ENCODE data around the gene PTTG1IP2.
A peak's percentile ranks its signal among the peaks of the same experiment; 100 is the strongest.

PTTG1IP2 gene

GRCh38 chr7:90516257-90516656 lies 46.8 kb downstream of the PTTG1IP2 start:
- TF ChIP-seq CTCF (IDR thresholded peaks at IDR 0.05; ENCODE audit: control extremely low read depth, extremely low read depth, low read depth, missing control alignments) = no peak
- POLR2A ChIA-PET = no interaction called here
- no peak for DNase-seq (ENCODE audit: extremely low spot score)
- CTCF ChIA-PET = no interaction called here

DNA sequence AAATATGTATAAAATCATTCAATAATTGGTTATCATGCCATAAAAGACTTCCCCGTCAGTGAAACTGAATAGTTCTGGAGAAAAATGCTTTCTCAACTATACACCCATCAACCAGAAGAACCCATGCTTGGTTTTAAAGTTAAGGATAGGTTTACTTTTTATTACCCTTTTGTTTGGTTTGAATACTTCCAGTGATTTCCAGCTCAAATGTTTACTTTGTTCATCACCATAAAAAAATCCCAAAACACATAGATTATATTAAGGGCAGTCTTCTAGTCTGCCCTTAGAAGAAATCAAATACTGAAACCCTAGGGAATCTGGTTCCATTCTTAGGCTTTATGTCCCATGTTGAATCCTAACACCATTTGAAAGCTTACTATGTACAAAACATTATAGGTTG lies 49.2 kb downstream of the PTTG1IP2 start:
- CTCF ChIA-PET = interaction anchor here (1.1 to 2.4 kb wide), 3 partner anchors 9 to 13 kb away, joined by 3 to 9 read pairs (median 4); no protein-coding TSS in a partner anchor

DNA sequence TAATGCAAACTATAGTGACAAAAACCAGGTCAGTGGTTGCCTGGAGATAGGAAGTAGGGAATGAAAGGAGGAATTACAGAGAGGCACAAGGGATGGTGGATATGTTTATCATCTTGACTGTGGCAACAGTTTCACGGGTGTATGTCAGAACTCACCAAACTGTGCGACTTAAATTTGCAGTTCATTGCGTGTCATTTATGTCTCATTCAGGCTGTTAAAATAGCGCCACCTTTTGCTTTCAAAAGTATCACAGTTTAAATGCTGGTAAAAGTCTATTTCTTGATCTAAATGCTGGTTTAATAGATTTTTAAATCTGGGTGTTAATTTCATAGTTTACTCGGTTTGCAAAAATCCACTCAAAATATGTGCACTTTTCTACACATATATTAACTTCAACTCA lies 51.0 kb downstream of the PTTG1IP2 start:
- TF ChIP-seq CTCF (IDR thresholded peaks at IDR 0.05; ENCODE audit: control extremely low read depth, extremely low read depth, low read depth, missing control alignments) = no peak
- POLR2A ChIA-PET = no interaction called here
- CTCF ChIA-PET = interaction anchor here (1.0 to 2.4 kb wide), 3 partner anchors 9 to 65 kb away, joined by 3 to 9 read pairs (median 4); no protein-coding TSS in a partner anchor
- DNase-seq (ENCODE audit: extremely low spot score) = no peak

More for the DNA sequence above, 49.2 kb downstream of the PTTG1IP2 start:
- DNase-seq (ENCODE audit: extremely low spot score) = no peak
- POLR2A ChIA-PET = no interaction called here
- TF ChIP-seq CTCF (IDR thresholded peaks at IDR 0.05; ENCODE audit: control extremely low read depth, extremely low read depth, low read depth, missing control alignments) = no peak

- no peak for DNase-seq (ENCODE audit: extremely low spot score)
- TF ChIP-seq CTCF (IDR thresholded peaks at IDR 0.05; ENCODE audit: control extremely low read depth, extremely low read depth, low read depth, missing control alignments) = no peak
- ChIA-PET CTCF (interaction anchor here (0.8 to 2.2 kb wide), 5 partner anchors 9 to 18 kb away, joined by 3 to 9 read pairs (median 3); no protein-coding TSS in a partner anchor), POLR2A (no interaction called here)
These were observed 60.8 kb downstream of the PTTG1IP2 start for GRCh38 chr7:90530263-90530662.

DNA sequence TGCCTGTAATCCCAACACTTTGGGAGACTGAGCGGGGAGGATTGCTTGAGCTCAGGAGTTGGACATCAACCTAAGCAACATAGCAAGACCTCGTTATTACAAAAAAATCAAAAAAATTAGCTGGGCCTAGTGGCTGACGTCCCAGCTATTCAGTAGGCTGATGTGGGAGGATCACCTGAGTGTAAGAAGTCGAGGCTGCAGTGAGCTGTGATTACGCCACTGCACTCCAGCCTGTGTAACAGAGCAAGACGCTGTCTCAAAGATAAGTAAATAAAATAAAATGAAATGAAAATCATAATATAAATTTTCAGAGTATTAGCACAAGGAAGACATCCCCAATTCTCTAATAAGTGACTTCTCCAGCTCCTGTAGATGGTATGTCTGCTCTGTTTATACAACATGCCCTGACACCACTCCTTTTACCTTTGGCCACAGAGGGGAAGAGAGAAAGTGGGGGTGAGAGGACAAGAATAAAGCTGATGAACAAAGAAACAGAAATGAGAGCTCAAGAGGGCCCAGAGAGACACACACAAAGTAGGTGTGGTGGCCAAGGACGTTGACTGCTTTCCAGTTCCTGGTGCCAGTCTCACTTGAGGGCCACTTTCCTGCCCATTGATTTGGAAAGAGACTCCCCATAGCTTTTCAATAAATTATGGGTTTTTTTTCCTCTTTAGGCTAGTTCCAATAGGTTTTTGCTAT lies 62.9 kb downstream of the PTTG1IP2 start:
- POLR2A ChIA-PET = no interaction called here
- CTCF ChIA-PET = interaction anchor here (1.0 to 2.3 kb wide), 7 partner anchors 13 to 502 kb away, joined by 3 to 7 read pairs (median 4); no protein-coding TSS in a partner anchor
- DNase-seq (ENCODE audit: extremely low spot score) = peak; percentile 29
- TF ChIP-seq CTCF (IDR thresholded peaks at IDR 0.05; ENCODE audit: control extremely low read depth, extremely low read depth, low read depth, missing control alignments) = no peak

DNA sequence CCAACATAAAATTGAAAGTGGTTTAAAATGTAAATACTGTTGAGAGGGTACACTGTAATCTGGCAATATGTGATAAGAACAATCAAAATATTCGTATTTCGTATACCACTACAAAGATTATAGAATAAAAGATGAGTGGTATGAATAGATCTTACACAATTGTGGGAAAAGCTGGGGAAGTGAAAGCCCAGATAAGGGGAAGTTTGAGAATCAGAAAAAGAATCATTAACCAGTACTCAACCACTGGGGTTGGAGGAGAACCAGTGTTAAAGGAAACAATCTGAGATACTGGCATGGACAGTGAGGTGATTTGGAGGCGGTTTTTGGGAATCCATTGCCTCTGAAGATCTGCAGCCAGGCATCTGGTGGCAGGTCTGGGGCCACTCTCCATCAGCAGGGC lies 67.0 kb downstream of the PTTG1IP2 start:
- ChIA-PET POLR2A (no interaction called here), CTCF (interaction anchor here (1.2 kb wide), 1 partner anchor 60 kb away, joined by 3 read pairs; the partner anchor contains the start of gene CDK14)
- DNase-seq (ENCODE audit: extremely low spot score) = peak; percentile 26
- no peak for TF ChIP-seq CTCF (IDR thresholded peaks at IDR 0.05; ENCODE audit: control extremely low read depth, extremely low read depth, low read depth, missing control alignments)

Measured in GM10248 (cell line).